ENCODE results near the gene STARD10.

DNA sequence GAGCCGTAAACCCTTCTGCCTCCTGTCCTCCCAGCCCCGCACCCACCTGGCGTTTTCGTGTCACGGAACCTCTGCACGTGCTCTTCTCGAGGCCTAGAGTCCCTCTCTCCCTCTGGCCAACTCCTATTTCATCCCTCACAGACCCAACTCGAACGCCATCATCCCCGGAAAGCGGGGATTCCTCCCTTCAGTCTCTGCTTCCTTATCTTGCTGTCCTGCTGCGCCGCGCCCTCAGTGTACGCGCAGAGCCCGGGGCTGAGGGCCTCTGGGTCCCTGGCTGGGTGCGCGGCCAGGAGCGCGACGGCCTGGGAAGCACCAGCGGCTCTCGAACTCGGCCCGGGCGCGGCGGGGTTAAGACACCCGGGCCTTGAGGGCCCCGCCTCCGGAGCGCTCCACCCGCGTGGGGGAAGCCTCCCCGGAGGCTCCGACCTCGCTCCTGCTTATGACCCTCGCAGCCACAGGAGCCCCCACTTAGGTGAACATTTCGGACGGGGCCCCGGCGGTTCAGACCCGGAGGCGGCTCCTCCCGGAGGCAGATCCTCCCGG lies 20.0 kb upstream of the STARD10 start:
- TF ChIP-seq RXRA (IDR thresholded peaks at IDR 0.05; ENCODE audit: insufficient read depth, low read depth, low read length): no peak
- TF ChIP-seq, protein P1, sequence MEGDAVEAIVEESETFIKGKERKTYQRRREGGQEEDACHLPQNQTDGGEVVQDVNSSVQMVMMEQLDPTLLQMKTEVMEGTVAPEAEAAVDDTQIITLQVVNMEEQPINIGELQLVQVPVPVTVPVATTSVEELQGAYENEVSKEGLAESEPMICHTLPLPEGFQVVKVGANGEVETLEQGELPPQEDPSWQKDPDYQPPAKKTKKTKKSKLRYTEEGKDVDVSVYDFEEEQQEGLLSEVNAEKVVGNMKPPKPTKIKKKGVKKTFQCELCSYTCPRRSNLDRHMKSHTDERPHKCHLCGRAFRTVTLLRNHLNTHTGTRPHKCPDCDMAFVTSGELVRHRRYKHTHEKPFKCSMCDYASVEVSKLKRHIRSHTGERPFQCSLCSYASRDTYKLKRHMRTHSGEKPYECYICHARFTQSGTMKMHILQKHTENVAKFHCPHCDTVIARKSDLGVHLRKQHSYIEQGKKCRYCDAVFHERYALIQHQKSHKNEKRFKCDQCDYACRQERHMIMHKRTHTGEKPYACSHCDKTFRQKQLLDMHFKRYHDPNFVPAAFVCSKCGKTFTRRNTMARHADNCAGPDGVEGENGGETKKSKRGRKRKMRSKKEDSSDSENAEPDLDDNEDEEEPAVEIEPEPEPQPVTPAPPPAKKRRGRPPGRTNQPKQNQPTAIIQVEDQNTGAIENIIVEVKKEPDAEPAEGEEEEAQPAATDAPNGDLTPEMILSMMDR (IDR thresholded peaks at IDR 0.05; ENCODE audit: control extremely low read depth in 1 of 3, insufficient read depth in 1 of 3, low read depth in 1 of 3, low read length in 3 of 3): no peak
- 0 out of 2 replicates have a peak, but pooled peaks have one; percentile 10 for TF ChIP-seq SP1 (IDR thresholded peaks at IDR 0.05; ENCODE audit: low read depth, low read length)
- TF ChIP-seq EP300 (IDR thresholded peaks at IDR 0.05; ENCODE audit: borderline replicate concordance in 1 of 2, low read depth in 2 of 2, low read length in 2 of 2): peak in 1 of 2 experiments; percentile 98; a peak in 2 of 3 replicates
- no peak for TF ChIP-seq POLR2A (IDR thresholded peaks at IDR 0.05; ENCODE audit: control extremely low read depth in 1 of 2, low read depth in 2 of 2, low read length in 2 of 2)
- no peak for TF ChIP-seq SIX5 (IDR thresholded peaks at IDR 0.05; ENCODE audit: low read depth, low read length)

All from H1 (cell line).